Neural crest cell (in vitro differentiated cells): ENCODE results near the gene CORO2A. TPM values are rescaled to one million over a fixed set of nuclear protein-coding genes. Genes with fewer than 3 reads are reported as not detected.

Experiments used
- DNase-seq: peaks from one replicate; pipeline ENCODE4 v3.0.0; 2021; ENCODE audit warnings: low read depth, mixed read lengths, low spot score
- H3K27ac Mint-ChIP-seq: one replicate; pipeline ENCODE4 v1.8.0; 2021; ENCODE audit warnings: mild to moderate bottlenecking, mixed read lengths; ENCODE audit not compliant: unreplicated experiment
- H3K27me3 Mint-ChIP-seq: 2 replicates; pipeline ENCODE4 v1.8.0; 2021; ENCODE audit warnings: low read depth, mild to moderate bottlenecking, mixed read lengths
- H3K36me3 Mint-ChIP-seq: 2 replicates; pipeline ENCODE4 v1.8.0; 2021; ENCODE audit warnings: low read depth, mild to moderate bottlenecking, mixed read lengths
- H3K4me1 Mint-ChIP-seq: 2 replicates; pipeline ENCODE4 v1.8.0; 2021; ENCODE audit warnings: mixed read lengths
- H3K4me3 Mint-ChIP-seq: one replicate; pipeline ENCODE4 v1.8.0; 2021; ENCODE audit warnings: mild to moderate bottlenecking, mixed read lengths
- H3K9me3 Mint-ChIP-seq: 2 replicates; pipeline ENCODE4 v1.8.0; 2021; ENCODE audit warnings: mixed read lengths
- CTCF ChIP-seq: fragments of 200-600 bp; sonication (generic); conservative IDR thresholded peaks from 2 replicates; pipeline ENCODE4 v1.5.0; 2021; ENCODE audit warnings: antibody characterized with exemption, mild to moderate bottlenecking
- total RNA-seq: library from RNA; stranded (reverse); gene quantifications from 2 replicates; pipeline ENCODE4 v1.2.1, GENCODE V29; 2021

The CORO2A gene
- total RNA-seq, 1 donor from 2014 or later = 9.3 TPM

DNA sequence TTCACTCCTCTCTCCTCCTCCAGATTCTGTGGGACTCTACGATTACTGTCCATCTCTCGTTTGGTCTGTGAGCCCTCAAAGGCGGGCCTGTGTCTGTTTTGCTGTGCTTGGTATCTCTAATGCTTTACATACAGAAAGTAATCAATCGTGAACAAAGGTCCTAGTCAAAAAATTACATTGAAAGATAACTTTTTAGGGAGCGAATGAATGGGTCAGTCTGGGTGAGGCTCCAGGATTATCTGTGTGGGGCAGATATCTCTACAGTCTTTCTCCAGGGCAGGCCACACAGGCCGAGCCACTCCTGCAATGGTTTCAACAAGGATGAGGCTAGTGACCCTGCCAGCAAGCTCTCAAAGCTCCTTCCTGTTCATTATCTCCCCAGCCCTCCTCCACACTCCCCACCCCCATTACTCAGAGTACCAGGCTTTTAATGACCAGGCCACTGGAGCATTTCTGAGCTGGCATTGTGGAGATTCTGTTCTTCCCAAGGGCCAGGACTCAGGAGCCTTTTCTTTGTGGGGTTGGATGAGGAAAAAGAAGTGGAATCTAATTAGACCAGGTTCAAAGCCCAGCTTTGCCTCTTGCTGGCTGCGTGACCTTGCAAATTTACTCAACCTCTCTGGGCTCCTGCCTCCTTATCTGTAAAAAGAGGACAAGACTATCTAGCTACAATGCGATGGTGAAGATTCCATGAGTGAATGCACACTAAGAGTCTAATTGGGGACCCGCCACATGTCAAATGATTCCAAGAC is 10.2 kb downstream of the CORO2A start:
- Mint-ChIP-seq H3K36me3 (no peaks in the 10 kb centered on the region), H3K27me3 (no peaks in the 10 kb centered on the region), H3K9me3 (no peaks in the 10 kb centered on the region), H3K27ac (no peak overlapping the region), H3K4me1 (peaks cover 17% of the 10 kb centered on the region), H3K4me3 (no peak overlapping the region)
- no peak for DNase-seq
- TF ChIP-seq CTCF = no peak

DNA sequence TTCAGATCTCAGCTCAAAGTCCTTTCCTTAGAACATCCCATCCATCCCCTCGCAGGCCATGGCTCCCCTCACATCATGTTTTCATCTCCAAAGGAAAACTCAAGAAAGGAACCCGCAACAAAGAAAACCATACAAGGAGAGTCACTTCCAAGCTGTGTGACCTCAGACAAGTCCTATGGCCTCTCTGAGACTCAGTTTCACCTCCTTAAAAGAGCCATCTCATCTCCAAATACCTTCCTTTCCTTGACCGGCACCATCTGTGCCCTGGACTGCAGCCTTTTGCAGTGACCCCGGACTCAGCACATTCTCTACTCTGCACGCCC is 10.7 kb downstream of the CORO2A start:
- no peak overlapping the region for H3K4me3 Mint-ChIP-seq
- no peak for TF ChIP-seq CTCF
- H3K27ac Mint-ChIP-seq = no peak overlapping the region
- H3K9me3 Mint-ChIP-seq = no peaks in the 10 kb centered on the region
- H3K27me3 Mint-ChIP-seq = no peaks in the 10 kb centered on the region
- DNase-seq = no peak
- no peaks in the 10 kb centered on the region for H3K36me3 Mint-ChIP-seq
- H3K4me1 Mint-ChIP-seq = peaks cover 17% of the 10 kb centered on the region

DNA sequence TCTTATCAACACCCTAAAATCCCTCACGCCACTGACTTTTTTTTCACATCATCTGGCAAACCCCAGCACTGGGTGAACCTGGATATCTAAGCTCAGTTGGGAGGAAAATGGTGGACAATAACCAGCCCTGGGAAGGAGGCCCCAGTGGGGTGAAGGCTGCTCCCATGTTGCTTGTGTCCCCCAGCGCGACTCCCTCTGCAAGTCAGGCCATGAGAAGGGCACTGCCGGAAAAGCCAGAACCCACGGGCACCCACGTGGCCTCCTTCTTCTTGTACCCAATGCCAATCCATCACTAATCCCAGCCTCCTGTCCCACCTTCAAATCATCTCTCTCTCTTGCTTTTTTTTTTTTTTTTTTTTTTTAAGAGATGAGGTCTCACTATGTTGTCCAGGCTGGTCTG is 11.4 kb downstream of the CORO2A start:
- Mint-ChIP-seq H3K27me3 (no peaks in the 10 kb centered on the region), H3K4me1 (peaks cover 24% of the 10 kb centered on the region), H3K4me3 (no peak overlapping the region), H3K9me3 (no peaks in the 10 kb centered on the region), H3K27ac (no peak overlapping the region), H3K36me3 (no peaks in the 10 kb centered on the region)
- DNase-seq = no peak
- TF ChIP-seq CTCF = no peak

- H3K36me3 Mint-ChIP-seq = no peaks in the 10 kb centered on the region
- no peak overlapping the region for H3K27ac Mint-ChIP-seq
- H3K4me1 Mint-ChIP-seq = peaks cover 42% of the 10 kb centered on the region
- H3K4me3 Mint-ChIP-seq = no peak overlapping the region
- no peak for TF ChIP-seq CTCF
- H3K27me3 Mint-ChIP-seq = no peaks in the 10 kb centered on the region
- DNase-seq = no peak
- H3K9me3 Mint-ChIP-seq = no peaks in the 10 kb centered on the region
Observed at GRCh38 chr9:98178874-98179850, 13.3 kb downstream of the CORO2A start.

- no peak overlapping the region for H3K4me3 Mint-ChIP-seq
- no peaks in the 10 kb centered on the region for H3K9me3 Mint-ChIP-seq
- H3K4me1 Mint-ChIP-seq = peaks cover 48% of the 10 kb centered on the region
- H3K27ac Mint-ChIP-seq = peak overlapping the region; percentile 35
- no peaks in the 10 kb centered on the region for H3K27me3 Mint-ChIP-seq
- TF ChIP-seq CTCF = no peak
- DNase-seq = no peak
- H3K36me3 Mint-ChIP-seq = no peaks in the 10 kb centered on the region
Observed at GRCh38 chr9:98176391-98177259, 15.8 kb downstream of the CORO2A start.
